HG02943 (cell line): ENCODE data around the gene DOCK8.
"Not testable (repeated sequence)": the region's sequence is repeated elsewhere in the genome, so short reads cannot be mapped to it uniquely, and the experiment has no call there.

Experiments used
- ATAC-seq: cut with Tn5 transposase; IDR thresholded peaks from one replicate; pipeline ENCODE4 v1.9.1; 2021; ENCODE audit warnings: mild to moderate bottlenecking, low read depth, moderate library complexity; ENCODE audit not compliant: unreplicated experiment

The DOCK8 gene

DNA sequence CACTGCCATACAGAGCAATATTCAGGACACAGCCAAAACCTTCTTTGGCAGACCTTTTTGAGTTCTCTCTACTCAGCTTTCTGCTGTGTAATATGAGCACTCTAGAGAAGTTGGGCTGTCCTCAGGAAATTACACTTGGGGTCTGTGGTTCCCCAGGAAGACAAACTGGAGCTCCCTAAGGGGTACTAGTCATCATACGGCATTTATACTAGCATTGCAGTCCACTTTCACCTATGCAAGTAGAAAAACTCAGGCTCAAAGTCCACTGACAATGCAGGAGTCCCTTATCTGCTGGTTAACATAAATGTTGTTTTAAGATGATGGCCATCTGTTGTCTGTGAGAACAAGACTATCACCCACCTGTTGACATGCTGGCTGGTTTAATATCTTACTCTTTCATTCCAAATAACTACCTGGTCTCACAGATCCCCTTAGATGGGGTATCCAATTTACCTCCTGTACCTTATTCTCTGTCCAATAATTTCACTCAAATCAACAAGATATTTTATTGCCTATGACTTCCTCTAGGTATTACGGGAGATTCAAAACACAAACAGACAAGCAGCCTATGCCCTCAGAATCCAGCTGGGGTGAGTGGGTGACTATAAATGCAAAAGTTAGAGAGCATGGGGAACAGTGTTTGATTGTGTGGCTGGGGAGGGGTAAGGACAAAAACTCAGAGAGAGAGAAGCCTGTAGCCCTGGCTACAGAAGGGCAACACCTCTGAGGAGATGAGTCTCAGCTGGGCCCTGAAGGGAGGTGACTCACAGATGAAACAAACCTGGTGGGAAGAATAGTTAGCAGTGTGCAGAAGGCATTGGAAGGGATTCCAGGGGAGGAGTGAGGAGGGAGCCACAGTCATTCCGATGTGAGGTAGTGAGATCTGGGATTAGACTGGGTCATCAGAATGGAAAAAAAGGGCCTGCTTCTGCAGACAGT lies 10.2 kb downstream of the DOCK8 start:
- ATAC-seq: no peak

DNA sequence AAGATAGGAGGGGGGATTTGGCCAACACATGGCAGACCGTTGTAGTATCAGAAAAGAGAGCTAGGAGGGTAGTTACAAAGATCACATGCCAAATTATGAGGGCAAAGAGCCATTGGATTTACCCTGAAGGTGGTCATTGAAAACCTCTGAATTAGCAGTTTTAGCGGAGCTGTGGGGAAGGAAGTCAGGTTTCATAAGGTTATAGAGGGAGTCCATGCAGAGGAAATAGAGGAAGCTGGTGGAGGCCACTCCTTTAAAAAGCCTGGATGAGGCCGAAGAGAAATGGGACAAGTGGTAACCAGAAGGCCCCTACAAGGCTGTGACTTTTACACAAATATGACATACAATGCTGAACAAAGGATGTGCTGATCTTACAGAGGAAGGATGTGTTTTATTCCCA lies 13.2 kb downstream of the DOCK8 start:
- ATAC-seq: no peak

DNA sequence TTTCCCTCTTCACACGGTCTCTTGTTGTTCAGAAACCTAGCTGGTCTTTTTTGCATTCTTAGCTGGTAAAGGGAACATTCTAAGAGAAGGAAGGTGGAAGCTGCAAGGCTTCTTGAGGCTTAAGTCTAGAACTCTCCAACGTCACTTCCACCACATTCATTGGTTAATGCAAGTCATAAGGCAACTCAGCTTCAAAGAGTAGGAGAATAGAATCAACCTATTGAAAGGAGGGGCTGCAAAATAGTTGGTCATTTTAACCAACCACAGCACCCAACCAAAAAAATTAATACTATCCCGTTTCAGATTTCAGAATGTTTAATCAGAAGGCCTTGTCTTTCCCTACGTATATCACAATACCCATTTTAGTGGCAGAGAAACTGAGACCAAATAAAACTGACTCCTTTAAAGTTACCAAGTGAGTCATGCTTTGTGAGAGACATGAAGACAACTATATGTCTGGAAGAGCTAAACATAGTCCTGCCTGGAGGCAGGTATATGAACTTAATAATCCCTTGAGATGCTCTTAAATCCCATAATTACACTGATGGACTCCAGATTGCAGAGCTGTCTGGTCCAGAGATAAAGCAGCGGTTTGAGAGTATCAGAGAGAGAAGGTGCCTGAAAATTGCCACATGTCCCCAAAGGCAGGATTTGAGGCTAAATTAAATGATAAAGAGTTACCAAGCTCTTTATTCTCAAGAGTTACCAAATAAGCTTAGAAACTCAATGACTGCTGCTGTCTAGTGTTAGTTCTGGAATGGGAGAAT lies 14.4 kb downstream of the DOCK8 start:
- no peak for ATAC-seq

DNA sequence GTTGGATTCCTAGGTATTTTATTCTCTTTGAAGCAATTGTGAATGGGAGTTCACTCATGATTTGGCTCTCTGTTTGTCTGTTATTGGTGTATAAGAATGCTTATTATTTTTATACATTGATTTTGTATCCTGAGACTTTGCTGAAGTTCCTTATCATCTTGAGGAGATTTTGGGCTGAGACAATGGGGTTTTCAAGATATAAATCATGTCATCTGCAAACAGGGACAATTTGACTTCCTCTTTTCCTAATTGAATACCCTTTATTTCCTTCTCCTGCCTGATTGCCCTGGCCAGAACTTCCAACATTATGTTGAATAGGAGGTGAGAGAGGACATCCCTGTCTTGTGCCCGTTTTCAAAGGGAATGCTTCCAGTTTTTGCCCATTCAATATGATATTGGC lies 17.0 kb downstream of the DOCK8 start:
- ATAC-seq: not testable (repeated sequence)

DNA sequence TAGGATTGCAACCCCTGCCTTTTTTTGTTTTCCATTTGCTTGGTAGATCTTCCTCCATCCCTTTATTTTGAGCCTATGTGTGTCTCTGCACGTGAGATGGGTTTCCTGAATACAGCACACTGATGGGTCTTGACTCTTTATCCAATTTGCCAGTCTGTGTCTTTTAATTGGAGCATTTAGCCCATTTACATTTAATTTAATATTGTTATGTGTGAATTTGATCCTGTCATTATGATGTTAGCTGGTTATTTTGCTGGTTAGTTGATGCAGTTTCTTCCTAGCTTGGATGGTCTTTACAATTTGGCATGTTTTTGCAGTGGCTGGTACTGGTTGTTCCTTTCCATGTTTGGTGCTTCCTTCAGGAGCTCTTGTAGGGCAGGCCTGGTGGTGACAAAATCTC lies 19.0 kb downstream of the DOCK8 start:
- not testable (repeated sequence) for ATAC-seq

DNA sequence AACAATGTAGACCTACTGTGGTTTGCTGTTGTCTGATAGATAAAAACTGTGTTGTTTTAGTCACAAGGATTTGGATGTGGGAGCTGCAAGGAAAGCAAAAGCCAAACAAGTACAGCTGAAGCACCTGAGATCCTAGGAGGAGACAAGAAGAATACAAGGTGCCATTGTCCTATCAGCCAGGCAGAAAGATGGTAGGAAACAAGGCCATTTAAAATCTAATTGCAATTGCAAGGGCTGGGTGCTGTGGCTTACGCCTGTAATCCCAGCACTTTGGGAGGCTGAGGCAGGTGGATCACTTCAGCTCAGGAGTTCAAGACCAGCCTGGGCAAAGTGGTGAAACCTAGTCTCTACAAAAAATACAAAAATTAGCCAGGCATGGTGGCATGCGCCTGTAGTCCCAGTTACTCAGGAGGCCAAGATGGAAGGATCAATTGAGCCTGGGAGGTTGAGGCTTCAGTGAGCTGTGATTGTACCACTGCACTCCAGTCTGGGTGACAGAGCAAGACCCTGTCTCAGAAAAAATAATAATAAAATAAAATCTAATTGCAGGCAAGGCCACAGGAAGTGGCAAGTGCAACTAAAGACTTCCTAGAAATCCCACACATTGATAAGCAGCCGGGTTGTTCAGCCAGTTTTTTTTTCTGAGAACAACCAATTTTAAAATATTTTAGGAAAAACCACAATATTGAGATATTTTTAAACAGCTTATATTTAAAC lies 22.6 kb downstream of the DOCK8 start:
- ATAC-seq: no peak

DNA sequence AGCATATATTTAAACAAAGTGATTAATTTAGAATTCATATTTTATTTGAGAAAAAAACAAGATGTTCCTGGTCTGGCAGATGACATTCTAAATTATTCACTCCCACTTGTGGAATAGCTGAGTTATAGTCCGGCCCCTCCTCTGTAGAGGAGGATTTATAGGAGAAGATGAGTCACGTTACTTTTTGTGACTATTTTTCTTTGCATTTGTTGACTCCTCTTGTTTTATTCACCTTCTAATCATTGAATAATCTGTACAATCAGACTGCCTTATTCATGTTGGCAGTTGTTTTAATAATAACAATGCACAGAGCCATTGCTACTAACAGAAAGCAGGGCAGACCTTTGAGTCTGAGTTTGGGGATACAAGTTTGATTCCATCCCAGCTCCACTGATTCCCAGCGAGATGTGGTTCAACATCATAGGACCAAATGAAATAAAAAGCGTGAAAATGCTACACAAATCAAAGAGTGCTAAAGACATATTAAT lies 23.2 kb downstream of the DOCK8 start:
- ATAC-seq: no peak

DNA sequence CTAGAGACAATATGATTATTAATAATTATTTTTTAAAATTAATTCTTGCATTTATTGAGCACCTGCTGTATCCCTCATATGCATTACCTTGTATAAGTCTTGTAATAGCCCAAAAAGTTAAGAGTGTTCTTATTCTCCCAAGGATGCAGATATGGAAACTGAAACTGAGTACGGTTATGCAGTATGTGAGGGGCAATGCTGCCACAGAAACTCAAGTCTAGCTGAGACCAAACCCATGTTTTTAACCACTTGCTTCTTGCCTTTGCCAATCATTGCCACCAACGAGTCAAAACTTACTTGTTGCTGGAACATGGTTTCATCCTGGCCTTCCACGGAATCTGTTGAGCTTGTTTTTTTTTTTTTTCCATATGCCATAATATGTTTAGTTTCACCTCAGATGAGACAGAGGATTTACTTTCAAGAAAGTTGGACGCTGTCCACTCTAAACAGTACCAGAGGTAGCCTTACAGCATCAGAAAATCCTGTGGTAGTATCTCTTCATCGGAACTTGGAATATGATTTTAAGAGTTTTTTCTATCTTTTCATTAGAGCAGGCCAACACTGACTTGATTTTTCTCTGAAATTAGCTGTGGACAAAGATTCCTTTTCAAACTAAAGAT lies 27.9 kb downstream of the DOCK8 start:
- no peak for ATAC-seq

DNA sequence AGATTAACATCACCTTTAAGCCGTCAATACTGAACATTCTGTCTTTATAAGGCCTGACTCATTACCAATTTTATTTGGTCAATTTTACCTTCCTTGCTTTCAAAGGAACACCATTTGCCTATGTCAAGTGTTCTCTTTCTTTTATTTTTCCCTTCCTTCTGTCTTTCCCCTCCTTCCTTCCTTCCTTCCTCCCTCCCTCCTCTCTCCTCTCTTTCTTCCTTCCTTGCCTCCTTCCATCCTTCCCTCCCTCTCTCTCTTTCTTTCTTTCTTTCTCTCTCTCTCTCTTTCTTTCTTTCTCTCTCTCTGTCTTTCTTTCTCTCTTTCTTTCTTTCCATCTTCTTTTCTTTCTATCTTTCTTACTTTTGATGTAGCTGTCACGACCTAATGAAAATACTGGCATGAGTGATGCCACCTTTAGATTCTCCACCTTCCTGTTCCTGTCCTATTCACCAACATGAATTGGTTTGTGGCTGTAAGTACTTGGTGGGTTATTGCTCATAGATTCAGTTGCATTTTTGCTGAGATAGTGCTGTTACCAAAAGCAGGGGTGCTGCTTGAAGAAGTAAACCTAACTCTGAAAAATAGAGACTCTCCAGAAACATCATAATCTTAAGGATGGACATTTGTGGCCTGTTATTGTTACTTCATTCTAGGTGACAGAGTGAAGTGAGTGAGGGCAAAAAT lies 33.8 kb downstream of the DOCK8 start:
- ATAC-seq: no peak

DNA sequence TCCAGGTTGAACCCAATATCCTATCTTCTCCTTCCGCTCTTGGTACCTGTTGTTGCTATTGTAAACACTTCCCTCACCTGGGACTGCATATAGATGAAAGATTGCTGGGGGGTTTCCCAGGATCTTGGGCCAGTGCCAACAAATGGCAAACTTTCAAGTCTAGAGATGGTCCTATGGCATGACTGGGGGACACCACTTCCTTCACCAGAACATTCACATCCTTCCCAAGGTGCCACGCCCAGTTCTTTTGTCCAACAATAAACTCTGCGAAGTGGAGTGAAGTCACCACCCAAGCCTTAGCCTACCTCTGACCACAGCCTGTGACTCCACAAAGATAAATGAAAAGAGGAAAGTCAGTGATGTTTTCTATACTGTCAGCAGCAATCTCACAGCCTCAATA lies 34.4 kb downstream of the DOCK8 start:
- ATAC-seq: no peak

DNA sequence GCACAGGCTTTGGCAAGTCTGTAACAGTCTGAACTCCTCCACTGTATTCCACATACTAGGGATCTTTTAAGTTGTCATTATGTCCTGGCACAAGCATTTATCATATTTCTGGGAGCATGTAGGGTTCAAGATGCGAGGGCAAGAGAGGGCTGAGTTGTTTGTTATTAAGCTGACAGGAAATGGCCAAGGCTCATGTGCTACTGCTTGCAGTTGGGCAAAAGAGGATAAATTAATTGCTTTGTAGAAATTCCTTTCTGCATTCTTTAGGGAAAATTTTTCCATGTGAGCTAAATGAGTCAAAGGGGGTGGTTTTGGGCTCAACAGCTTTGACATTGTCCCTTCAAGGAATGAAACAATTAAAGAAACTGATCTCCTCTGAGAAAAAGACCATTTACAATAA lies 35.4 kb downstream of the DOCK8 start:
- no peak for ATAC-seq

DNA sequence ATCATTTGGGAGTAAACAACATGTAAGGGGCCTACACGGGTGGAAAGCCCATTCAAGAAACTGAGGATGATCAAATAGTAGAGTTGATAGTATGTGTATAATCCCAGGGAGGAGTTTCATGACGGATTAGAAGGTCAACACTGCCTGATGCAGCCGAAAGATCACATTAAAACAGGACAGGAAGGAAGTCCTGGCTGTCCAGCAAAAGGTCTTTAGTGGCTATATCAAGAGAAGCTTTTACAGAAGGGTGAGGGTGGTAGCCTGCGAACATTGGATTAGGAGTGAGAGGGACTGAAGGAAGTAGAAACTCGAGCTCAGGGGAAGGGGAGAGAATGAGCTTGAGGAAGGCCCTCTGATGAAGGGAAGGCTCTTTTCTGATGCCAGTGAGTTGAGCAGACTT lies 36.0 kb downstream of the DOCK8 start:
- ATAC-seq: no peak

DNA sequence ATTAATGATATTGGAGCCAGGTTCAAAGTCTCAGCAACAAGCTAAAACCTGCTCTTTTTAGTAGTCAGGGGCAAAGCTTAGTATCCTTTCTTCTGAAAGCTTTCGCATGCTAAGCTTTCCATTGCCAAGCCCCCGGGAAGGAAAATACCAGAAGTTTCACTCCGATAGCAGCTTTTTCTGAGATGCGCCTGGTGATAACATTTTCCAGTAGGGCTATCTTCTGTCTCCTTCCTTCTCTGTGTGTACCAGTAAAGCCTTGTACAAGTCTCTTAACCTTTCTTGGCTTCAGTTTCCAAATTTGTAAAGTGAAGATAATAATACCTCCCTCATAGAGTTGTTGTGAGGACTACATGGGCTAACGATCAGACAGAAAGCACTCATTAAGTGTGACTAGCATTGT lies 36.7 kb downstream of the DOCK8 start:
- ATAC-seq: no peak

DNA sequence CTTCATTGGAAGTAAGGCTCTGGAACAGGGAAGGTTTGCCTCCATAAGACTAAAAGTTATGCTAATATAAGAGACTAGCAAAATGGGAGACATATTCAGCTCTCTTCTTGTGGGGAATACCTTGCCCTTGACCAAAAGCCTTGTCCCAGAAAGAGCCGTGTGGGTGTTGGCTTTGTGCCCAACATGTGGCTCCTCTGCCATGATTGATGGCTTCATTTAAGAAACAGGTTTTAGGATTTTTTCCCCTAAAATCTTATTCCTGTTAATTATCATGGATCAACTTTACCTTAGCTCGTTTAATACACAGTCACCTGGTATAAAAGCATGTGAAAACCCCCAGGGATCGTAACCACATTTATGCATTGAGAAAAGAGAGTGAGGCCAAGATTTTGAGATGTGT lies 38.9 kb downstream of the DOCK8 start:
- no peak for ATAC-seq

DNA sequence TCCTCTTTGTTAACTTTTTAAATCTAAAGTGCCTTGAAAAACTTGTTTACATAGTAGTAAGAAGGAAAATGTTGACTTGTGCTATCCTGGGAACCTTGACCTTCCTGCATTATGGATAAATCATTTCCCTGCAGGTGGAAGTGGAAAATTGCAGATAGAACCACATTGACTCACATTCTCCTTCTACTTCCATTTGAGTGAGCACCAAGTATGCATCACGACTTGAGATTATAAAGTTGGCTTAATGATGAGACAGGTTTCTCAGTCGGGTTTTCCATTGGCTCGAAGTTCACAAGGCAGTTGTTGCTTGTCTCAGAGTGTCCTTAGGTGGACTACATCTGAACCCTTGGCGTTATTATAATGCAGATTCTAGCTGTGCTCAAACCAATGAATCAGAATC lies 39.9 kb downstream of the DOCK8 start:
- no peak for ATAC-seq

DNA sequence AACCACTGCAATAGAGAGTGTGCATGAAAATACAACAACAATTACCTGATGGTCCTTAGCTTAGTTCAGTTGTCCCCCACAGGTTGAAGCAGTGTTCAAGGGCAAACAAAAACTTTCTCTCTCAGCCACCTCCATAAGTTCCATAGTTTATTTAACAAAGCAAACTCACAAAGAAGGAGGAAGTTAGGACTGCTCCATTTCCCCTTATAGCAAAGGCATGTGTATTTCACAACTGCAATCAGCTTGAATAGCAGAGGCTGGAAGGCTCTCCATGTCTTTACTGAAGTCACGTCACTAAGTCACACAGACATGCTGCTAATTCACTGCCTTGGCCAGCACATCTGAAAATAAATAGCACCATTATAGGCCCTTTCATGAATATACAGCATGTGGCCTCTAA lies 43.3 kb downstream of the DOCK8 start:
- ATAC-seq: no peak

DNA sequence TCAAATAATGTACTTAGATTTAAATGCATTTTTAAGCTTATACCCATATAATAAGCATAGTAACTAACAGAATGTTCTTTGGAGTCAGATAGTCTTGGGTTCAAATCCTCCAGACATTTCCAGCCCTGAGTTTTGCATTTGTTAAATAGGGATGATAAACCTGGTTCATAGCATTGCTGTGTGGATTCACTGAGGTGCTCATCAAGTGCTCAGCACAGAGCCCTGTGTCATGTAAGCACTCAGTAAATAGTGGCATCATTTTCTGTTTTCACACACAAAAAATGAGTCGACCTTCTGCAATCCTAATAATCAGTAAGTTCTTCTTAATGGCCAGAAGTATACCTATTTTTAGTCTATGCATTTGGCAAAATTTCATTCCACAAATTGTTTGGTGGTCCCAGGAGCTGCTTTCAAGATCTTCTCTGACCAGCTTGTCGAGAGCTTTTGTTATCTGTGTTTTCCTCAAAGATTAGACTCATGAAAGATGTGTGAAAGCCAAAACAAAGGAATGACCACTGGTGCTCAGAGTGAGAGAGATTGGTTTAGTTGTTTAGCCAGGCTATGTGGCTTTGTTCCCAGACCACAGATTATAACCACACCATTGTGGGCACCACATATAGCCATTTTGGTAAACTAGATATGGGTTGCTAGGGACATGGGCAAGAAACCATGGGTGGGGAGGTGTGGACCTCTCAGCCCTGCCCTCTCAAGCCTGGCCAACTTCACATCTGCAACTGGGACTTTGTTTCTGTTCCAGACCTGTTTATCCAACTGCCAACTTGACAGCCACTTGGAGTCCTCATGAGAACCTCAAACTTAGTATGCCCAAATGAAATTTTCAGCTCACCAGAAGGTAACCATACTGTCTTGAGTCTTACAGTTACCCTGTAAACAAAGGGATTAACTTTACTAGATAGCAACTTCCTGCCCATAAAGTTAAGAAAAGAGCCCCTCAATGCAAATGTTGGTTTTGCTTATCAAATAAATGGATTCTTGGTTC lies 45.0 kb downstream of the DOCK8 start:
- no peak for ATAC-seq

DNA sequence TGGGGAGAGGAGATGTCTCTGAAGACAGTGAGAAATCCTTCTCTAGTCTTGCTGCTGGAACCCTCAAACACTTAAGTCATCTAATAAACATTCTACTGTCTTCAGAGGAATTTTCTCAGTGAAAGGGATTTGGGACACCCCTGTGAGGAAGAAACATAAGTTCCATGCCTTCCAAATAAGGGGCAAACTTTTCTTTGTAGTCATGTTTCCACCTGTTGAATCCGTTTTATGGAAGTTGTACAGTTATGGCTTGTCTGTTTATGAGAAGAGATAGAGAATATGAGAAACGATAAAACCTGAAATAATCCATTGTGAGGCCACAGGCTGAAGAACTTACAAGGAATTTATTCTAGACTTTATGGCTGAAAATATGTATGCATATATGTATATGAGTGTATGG lies 49.6 kb downstream of the DOCK8 start:
- no peak for ATAC-seq
